Activated T-cell treated with anti-CD3 and anti-CD28 coated beads, Interleukin-2, amount 50 U/mL, for 72 hours (primary cell): ENCODE data around the gene C11orf52. TPM values are rescaled to one million over a fixed set of nuclear protein-coding genes. Genes with fewer than 3 reads are reported as not detected.
"Not testable (repeated sequence)": the region's sequence is repeated elsewhere in the genome, so short reads cannot be mapped to it uniquely, and the experiment has no call there.

Experiments used
- ATAC-seq, 2 donors: fragments of 150-1000 bp; cut with Tn5 transposase; replicated peaks in 1 of 2; 2 replicates each; pipeline ENCODE4 v1.10.0; 2021; ENCODE audit warnings: moderate library complexity in 2 of 2, mild to moderate bottlenecking in 1 of 2
- DNase-seq, 2 donors: peaks; one replicate each; pipeline ENCODE4 v3.0.0; 2021 to 2022; ENCODE audit warnings: mixed read lengths in 1 of 2
- H3K27ac Mint-ChIP-seq: one replicate; pipeline ENCODE4 v1.8.0; 2022; ENCODE audit warnings: mild to moderate bottlenecking, moderate library complexity, mixed read lengths
- H3K27me3 Mint-ChIP-seq: one replicate; pipeline ENCODE4 v1.8.0; 2022; ENCODE audit warnings: low read depth, mixed read lengths
- H3K36me3 Mint-ChIP-seq, 2 donors: one replicate each; pipeline ENCODE4 v1.8.0; 2022; ENCODE audit warnings: mixed read lengths in 2 of 2, mild to moderate bottlenecking in 1 of 2; ENCODE audit not compliant: insufficient read depth in 2 of 2
- H3K4me1 Mint-ChIP-seq: one replicate; pipeline ENCODE4 v1.8.0; 2022; ENCODE audit warnings: low read depth, mixed read lengths
- H3K4me3 Mint-ChIP-seq, 2 donors: one replicate each; pipeline ENCODE4 v1.8.0; 2022; ENCODE audit warnings: mild to moderate bottlenecking in 2 of 2, mixed read lengths in 2 of 2, moderate library complexity in 2 of 2
- H3K9me3 Mint-ChIP-seq, 2 donors: one replicate each; pipeline ENCODE4 v1.8.0; 2022; ENCODE audit warnings: mixed read lengths in 2 of 2
- total RNA-seq, 2 donors: library from RNA; stranded (reverse); gene quantifications; one replicate each; pipeline ENCODE4 v1.2.3, GENCODE V29; 2022

C11orf52 gene
- not detected for total RNA-seq

- Mint-ChIP-seq H3K27ac (no peak within 1 kb of the TSS), H3K4me3 (no peak within 1 kb of the TSS), H3K9me3 (no peaks in the 10 kb centered on the region), H3K27me3 (peaks cover 27% of the 10 kb centered on the region), H3K4me1 (no peaks in the 10 kb centered on the region), H3K36me3 (no peaks in the 10 kb centered on the region)
- ATAC-seq (no peak), DNase-seq (no peak)
Measured at GRCh38 chr11:111918390-111919256, at the start of gene C11orf52. Gene C11orf52, plus strand, starts transcription at chr11:111918913. Its CDS starts 60 bp downstream, at chr11:111918973.

- Mint-ChIP-seq H3K36me3 (peaks cover 10 to 21% of the 10 kb centered on the region in 2 donors), H3K9me3 (no peaks in the 10 kb centered on the region), H3K27ac (no peak overlapping the region), H3K4me3 (peak overlapping the region in 1 of 2 donors; percentile 54), H3K27me3 (no peaks in the 10 kb centered on the region), H3K4me1 (peaks cover 29% of the 10 kb centered on the region)
- DNase-seq = no peak
- no peak for ATAC-seq
Measured at GRCh38 chr11:111870113-111870512, 48.6 kb upstream of the C11orf52 start.

- ATAC-seq (peak; percentile 12 to 22), DNase-seq (no peak)
- H3K27me3 Mint-ChIP-seq = no peaks in the 10 kb centered on the region
- peaks cover 10 to 20% of the 10 kb centered on the region in 2 donors for H3K36me3 Mint-ChIP-seq
- peaks cover 29% of the 10 kb centered on the region for H3K4me1 Mint-ChIP-seq
- H3K4me3 Mint-ChIP-seq = peak overlapping the region; percentile 91
- no peaks in the 10 kb centered on the region for H3K9me3 Mint-ChIP-seq
- peak overlapping the region; percentile 76 for H3K27ac Mint-ChIP-seq
Measured at GRCh38 chr11:111870522-111870885, 48.2 kb upstream of the C11orf52 start.

DNA sequence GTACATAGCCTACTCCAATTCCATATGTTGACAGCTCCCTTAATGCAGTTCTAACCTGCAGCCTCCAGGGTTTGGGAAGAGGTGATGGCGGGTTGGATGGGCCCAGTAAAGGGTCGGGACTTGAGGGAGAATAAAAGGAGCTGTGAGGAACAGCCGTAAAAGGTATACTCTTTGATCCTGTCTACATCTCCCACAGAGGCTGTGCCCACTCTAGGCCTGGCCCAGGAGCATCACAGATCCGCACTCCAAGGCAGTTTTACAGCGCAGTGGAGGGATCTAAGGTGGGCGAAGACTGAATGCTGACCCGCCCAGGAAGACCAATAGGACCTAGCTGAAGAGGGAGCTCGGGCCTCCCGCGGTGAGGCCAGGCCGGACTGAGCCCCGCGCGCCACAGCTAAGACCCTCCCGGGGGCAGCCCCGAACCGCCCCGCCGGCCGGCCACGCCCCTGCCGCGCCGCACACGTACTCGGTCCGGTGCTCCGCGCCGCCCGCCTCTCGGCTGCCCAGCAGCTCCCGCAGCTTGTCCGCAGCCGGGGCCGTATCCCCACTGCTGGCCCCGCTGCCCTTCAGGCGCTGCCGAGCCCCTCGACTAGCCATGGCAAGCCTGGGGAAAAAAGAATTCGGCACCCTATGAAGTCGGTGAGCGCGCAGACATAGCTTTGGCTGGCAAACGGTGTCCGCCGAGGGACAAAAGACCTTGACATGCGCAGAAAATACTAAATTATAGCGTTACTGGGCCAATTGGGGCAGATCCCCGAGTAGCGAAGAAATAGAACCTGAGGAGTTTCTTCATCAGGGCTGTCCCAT is 47.6 kb upstream of the C11orf52 start, which contains the start of gene ALG9:
Gene ALG9 (minus strand): TSS at position 696 of the 807 bp plus-strand sequence. CDS start 99 bp downstream, at position 597.
- H3K27me3 Mint-ChIP-seq = no peaks in the 10 kb centered on the region
- DNase-seq (peak; percentile 88 to 91), ATAC-seq (peak; percentile 95 to 96)
- peaks cover 29% of the 10 kb centered on the region for H3K4me1 Mint-ChIP-seq
- H3K4me3 Mint-ChIP-seq = peak within 1 kb of the TSS; percentile 91
- no peaks in the 10 kb centered on the region for H3K9me3 Mint-ChIP-seq
- H3K36me3 Mint-ChIP-seq = peaks cover 10 to 19% of the 10 kb centered on the region in 2 donors
- peak within 1 kb of the TSS; percentile 98 for H3K27ac Mint-ChIP-seq

GRCh38 chr11:111871693-111872161 is 47.0 kb upstream of the C11orf52 start:
- H3K36me3 Mint-ChIP-seq = peaks cover 7 to 19% of the 10 kb centered on the region in 2 donors
- peak overlapping the region; percentile 91 for H3K4me3 Mint-ChIP-seq
- H3K27me3 Mint-ChIP-seq = no peaks in the 10 kb centered on the region
- H3K27ac Mint-ChIP-seq = peak overlapping the region; percentile 98
- ATAC-seq (no peak), DNase-seq (no peak)
- H3K4me1 Mint-ChIP-seq = peaks cover 29% of the 10 kb centered on the region
- H3K9me3 Mint-ChIP-seq = no peaks in the 10 kb centered on the region

DNA sequence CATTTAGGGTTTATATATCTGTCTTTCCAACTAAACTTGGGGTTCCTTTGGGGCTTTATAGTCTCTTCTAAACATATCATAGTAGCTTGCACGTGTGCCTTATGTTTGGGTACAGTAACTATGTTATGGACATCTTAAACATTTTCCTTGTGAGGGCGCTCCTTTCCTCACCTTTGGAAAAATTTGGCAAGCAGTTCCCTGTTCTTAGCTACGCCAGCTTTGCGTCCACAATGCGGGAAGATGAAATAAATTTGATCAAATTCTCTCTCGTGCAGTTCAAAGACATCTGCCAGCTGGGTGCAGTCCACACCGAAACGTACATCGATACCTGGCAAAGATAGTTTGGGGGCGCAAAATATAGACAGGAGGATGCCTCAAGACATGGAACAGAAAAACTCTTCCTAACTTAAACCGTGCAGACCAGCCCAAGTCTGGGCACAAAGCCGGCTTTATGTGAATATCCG is 40.3 kb upstream of the C11orf52 start:
- Mint-ChIP-seq H3K27me3 (no peaks in the 10 kb centered on the region), H3K36me3 (peaks cover 2 to 10% of the 10 kb centered on the region in 2 donors), H3K27ac (peak overlapping the region; percentile 98), H3K4me1 (peaks cover 14% of the 10 kb centered on the region), H3K4me3 (peak overlapping the region; percentile 93 to 97), H3K9me3 (peaks cover 0 to 2% of the 10 kb centered on the region in 2 donors)
- DNase-seq (no peak), ATAC-seq (no peak)

- peak within 1 kb of the TSS; percentile 98 for H3K27ac Mint-ChIP-seq
- H3K9me3 Mint-ChIP-seq = peaks cover 0 to 2% of the 10 kb centered on the region in 2 donors
- H3K4me3 Mint-ChIP-seq = peak within 1 kb of the TSS; percentile 93 to 97
- no peaks in the 10 kb centered on the region for H3K27me3 Mint-ChIP-seq
- peak; percentile 93 to 95 for DNase-seq
- peaks cover 14% of the 10 kb centered on the region for H3K4me1 Mint-ChIP-seq
- peak; percentile 94 to 95 for ATAC-seq
- H3K36me3 Mint-ChIP-seq = peaks cover 2 to 10% of the 10 kb centered on the region in 2 donors
Measured at GRCh38 chr11:111878849-111879636, 39.7 kb upstream of the C11orf52 start, which contains the start of the genes CFAP68 and FDXACB1. Gene CFAP68, plus strand, starts transcription at chr11:111879541. Its CDS starts 20 bp downstream, at chr11:111879561. Gene FDXACB1, minus strand, starts transcription at chr11:111879165. Its CDS starts 33 bp downstream, at chr11:111879132.

- Mint-ChIP-seq H3K27ac (peak overlapping the region; percentile 98), H3K27me3 (no peaks in the 10 kb centered on the region), H3K4me3 (peak overlapping the region; percentile 93 to 97), H3K36me3 (peaks cover 2 to 8% of the 10 kb centered on the region in 2 donors), H3K4me1 (peaks cover 14% of the 10 kb centered on the region), H3K9me3 (peaks cover 0 to 2% of the 10 kb centered on the region in 2 donors)
- DNase-seq (no peak), ATAC-seq (peak; percentile 4 to 5)
Measured at GRCh38 chr11:111879637-111879960, 39.1 kb upstream of the C11orf52 start.

DNA sequence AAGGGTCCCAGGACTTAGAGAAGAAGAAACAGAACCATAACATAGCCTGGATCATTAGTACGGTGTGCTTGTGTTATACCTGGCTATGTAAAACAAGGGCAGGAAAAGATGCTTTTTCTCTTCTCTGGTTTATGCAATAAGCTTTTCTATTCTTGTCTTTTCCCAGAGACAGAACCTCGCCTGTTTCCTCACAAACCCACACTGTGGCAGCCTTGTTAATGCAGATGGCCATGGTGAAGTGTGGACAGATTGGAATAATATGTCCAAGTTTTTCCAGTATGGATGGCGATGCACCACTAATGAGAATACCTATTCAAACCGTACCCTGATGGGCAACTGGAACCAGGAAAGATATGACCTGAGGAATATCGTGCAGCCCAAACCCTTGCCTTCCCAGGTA is 36.5 kb upstream of the C11orf52 start:
- no peak overlapping the region for H3K27ac Mint-ChIP-seq
- no peak overlapping the region for H3K4me3 Mint-ChIP-seq
- H3K27me3 Mint-ChIP-seq = no peaks in the 10 kb centered on the region
- H3K36me3 Mint-ChIP-seq = peaks cover 2 to 5% of the 10 kb centered on the region in 2 donors
- ATAC-seq = no peak
- peaks cover 14% of the 10 kb centered on the region for H3K4me1 Mint-ChIP-seq
- H3K9me3 Mint-ChIP-seq = peaks cover 0 to 2% of the 10 kb centered on the region in 2 donors
- no peak for DNase-seq

DNA sequence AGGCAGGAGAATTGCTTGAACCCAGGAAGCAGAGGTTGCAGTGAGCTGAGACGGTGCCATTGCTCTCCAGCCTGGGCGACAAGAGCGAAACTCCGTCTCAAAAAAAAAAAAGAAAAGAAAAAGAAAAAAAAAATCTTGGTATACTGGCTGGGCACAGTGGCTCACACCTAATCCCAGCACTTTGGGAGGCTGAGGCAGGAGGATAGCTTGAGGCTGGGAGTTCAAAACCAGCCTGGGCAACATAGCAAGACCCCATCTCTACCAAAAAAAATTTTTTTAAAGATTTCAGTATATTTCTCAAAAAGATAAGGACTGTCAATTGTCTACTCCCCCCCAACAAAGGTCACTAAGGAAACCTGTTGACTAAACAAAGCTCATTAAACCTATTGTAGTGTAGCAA is 33.7 kb upstream of the C11orf52 start:
- not testable (repeated sequence) for H3K4me1 Mint-ChIP-seq

GRCh38 chr11:111886032-111886431 is 32.7 kb upstream of the C11orf52 start:
- Mint-ChIP-seq H3K4me3 (no peak overlapping the region), H3K4me1 (no peaks in the 10 kb centered on the region), H3K9me3 (no peaks in the 10 kb centered on the region), H3K27me3 (no peaks in the 10 kb centered on the region), H3K36me3 (no peaks in the 10 kb centered on the region), H3K27ac (no peak overlapping the region)
- ATAC-seq = no peak
- no peak for DNase-seq

More for the DNA sequence above, 33.7 kb upstream of the C11orf52 start:
- not testable (repeated sequence) for H3K9me3 Mint-ChIP-seq, H3K4me3 Mint-ChIP-seq, H3K27me3 Mint-ChIP-seq, H3K27ac Mint-ChIP-seq, H3K36me3 Mint-ChIP-seq, ATAC-seq, DNase-seq

DNA sequence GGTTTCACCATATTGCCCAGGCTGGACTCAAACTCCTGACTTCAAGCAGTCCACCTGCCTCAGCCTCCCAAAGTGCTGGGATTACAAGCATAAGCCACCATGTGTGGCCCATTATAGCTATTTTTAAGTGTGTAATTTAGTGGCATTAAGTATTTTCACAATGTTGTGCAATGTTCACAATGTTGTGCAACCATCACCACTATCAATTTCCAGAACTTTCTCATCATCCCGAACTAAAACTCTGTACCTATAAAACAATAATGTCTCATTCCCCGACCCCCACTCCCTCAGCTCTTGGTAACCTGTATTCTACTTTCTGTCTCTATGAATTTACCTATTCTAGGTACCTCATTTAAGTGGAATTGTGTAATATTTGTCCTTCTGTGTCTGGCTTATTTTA is 31.9 kb upstream of the C11orf52 start:
- Mint-ChIP-seq H3K36me3 (no peaks in the 10 kb centered on the region), H3K27me3 (no peaks in the 10 kb centered on the region), H3K4me3 (no peak overlapping the region), H3K4me1 (no peaks in the 10 kb centered on the region), H3K27ac (no peak overlapping the region), H3K9me3 (no peaks in the 10 kb centered on the region)
- DNase-seq = no peak
- ATAC-seq = no peak
